ENCODE data around the gene SELENOM.

SELENOM gene

DNA sequence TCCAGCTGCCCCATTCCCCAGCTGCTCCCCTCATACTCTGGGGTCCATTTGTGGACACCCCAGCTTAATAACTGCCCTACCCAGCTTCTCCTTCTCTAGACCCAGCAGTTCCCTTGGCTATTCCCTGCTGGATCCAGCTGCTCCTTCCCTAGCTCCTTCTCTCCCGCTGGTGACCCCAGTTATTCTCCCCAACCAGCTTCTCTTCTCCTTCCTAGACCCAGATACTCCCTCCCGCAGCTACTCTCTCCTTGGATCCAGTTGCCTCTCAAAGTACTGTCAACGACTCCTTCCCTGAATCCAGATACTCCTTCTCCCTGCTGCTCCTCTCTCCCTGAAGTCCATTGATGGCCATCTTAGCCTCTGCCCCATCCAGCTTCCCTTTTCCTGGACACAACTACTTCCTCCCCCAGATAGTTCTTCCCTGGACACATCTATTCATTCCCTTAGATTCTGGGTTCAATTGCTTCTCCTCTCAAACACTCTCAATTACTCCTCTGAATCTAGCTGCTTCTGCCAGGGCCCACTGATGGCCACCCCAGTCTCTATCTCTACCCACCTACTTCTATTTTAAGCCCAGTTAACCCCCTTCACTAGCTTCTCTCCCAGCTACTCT, 11.6 kb downstream of the SELENOM start:
- TF ChIP-seq, protein P1, sequence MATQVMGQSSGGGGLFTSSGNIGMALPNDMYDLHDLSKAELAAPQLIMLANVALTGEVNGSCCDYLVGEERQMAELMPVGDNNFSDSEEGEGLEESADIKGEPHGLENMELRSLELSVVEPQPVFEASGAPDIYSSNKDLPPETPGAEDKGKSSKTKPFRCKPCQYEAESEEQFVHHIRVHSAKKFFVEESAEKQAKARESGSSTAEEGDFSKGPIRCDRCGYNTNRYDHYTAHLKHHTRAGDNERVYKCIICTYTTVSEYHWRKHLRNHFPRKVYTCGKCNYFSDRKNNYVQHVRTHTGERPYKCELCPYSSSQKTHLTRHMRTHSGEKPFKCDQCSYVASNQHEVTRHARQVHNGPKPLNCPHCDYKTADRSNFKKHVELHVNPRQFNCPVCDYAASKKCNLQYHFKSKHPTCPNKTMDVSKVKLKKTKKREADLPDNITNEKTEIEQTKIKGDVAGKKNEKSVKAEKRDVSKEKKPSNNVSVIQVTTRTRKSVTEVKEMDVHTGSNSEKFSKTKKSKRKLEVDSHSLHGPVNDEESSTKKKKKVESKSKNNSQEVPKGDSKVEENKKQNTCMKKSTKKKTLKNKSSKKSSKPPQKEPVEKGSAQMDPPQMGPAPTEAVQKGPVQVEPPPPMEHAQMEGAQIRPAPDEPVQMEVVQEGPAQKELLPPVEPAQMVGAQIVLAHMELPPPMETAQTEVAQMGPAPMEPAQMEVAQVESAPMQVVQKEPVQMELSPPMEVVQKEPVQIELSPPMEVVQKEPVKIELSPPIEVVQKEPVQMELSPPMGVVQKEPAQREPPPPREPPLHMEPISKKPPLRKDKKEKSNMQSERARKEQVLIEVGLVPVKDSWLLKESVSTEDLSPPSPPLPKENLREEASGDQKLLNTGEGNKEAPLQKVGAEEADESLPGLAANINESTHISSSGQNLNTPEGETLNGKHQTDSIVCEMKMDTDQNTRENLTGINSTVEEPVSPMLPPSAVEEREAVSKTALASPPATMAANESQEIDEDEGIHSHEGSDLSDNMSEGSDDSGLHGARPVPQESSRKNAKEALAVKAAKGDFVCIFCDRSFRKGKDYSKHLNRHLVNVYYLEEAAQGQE (IDR thresholded peaks at IDR 0.05; ENCODE audit: insufficient replicate concordance, low read depth), result no peak
- TF ChIP-seq SPI1 (IDR thresholded peaks at IDR 0.05; ENCODE audit: borderline replicate concordance, low read depth), result no peak
- TF ChIP-seq GABPA (IDR thresholded peaks at IDR 0.05; ENCODE audit: low read depth), result no peak
- TF ChIP-seq, protein P2, sequence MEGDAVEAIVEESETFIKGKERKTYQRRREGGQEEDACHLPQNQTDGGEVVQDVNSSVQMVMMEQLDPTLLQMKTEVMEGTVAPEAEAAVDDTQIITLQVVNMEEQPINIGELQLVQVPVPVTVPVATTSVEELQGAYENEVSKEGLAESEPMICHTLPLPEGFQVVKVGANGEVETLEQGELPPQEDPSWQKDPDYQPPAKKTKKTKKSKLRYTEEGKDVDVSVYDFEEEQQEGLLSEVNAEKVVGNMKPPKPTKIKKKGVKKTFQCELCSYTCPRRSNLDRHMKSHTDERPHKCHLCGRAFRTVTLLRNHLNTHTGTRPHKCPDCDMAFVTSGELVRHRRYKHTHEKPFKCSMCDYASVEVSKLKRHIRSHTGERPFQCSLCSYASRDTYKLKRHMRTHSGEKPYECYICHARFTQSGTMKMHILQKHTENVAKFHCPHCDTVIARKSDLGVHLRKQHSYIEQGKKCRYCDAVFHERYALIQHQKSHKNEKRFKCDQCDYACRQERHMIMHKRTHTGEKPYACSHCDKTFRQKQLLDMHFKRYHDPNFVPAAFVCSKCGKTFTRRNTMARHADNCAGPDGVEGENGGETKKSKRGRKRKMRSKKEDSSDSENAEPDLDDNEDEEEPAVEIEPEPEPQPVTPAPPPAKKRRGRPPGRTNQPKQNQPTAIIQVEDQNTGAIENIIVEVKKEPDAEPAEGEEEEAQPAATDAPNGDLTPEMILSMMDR (IDR thresholded peaks at IDR 0.05; ENCODE audit: insufficient read depth, low read length), result no peak
- TF ChIP-seq POLR2AphosphoS5 (IDR thresholded peaks at IDR 0.05; ENCODE audit: low read depth), result no peak
- H3K27ac ChIP-seq (replicated peaks), result no peak overlapping the region
- no peak for DNase-seq (ENCODE audit: low read depth in 1 of 2, low spot score in 1 of 2)
- no peak overlapping the region for H3K4me3 ChIP-seq (replicated peaks; ENCODE audit: insufficient read depth, low read length)
- no peaks in the 10 kb centered on the region for H3K27me3 ChIP-seq (ENCODE audit: insufficient read depth, poor library complexity, severe bottlenecking)

- DNase-seq (ENCODE audit: low read depth in 1 of 2, low spot score in 1 of 2), result no peak
- Histone ChIP-seq H3K27ac (replicated peaks) (no peak overlapping the region), H3K27me3 (ENCODE audit: insufficient read depth, poor library complexity, severe bottlenecking) (no peaks in the 10 kb centered on the region), H3K4me3 (replicated peaks; ENCODE audit: insufficient read depth, low read length) (no peak overlapping the region)
- TF ChIP-seq, protein P2 (IDR thresholded peaks at IDR 0.05; ENCODE audit: insufficient read depth, low read length), result no peak
- TF ChIP-seq GABPA (IDR thresholded peaks at IDR 0.05; ENCODE audit: low read depth) (no peak), SPI1 (IDR thresholded peaks at IDR 0.05; ENCODE audit: borderline replicate concordance, low read depth) (no peak), POLR2AphosphoS5 (IDR thresholded peaks at IDR 0.05; ENCODE audit: low read depth) (no peak)
- TF ChIP-seq, protein P1 (IDR thresholded peaks at IDR 0.05; ENCODE audit: insufficient replicate concordance, low read depth), result no peak
Measured at GRCh38 chr22:31094741-31095140, 12.6 kb downstream of the SELENOM start.

DNA sequence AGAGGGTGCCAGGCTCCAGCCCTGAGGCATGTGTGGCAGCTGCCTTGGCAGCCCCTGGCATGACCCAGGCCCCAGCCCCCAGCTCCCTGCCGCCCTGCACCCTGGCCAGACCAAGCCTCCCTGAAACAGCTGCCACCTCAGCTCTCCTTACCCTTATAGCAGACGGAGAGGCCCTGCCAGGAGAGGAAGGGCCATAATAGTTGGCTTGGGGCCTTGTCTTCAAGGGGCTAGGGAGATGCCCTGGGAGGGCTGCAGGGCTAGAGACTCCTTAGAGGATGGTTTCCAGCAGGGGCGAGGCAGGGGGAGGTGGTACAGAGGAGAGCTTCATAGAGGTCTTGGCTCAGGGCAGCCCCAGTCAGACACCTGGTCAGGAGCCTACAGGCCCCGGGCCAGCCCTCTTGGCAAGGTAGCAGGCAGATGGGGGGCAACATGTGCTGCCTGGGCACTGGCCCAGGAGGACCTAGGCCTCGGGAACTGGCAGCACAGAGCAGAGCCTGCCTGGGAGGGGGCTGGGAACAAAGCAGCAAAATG, 13.3 kb downstream of the SELENOM start:
- Histone ChIP-seq H3K27me3 (ENCODE audit: insufficient read depth, poor library complexity, severe bottlenecking) (no peaks in the 10 kb centered on the region), H3K27ac (replicated peaks) (no peak overlapping the region), H3K4me3 (replicated peaks; ENCODE audit: insufficient read depth, low read length) (no peak overlapping the region)
- TF ChIP-seq, protein P2 (IDR thresholded peaks at IDR 0.05; ENCODE audit: insufficient read depth, low read length), result no peak
- no peak for TF ChIP-seq GABPA (IDR thresholded peaks at IDR 0.05; ENCODE audit: low read depth)
- no peak for TF ChIP-seq POLR2AphosphoS5 (IDR thresholded peaks at IDR 0.05; ENCODE audit: low read depth)
- no peak for DNase-seq (ENCODE audit: low read depth in 1 of 2, low spot score in 1 of 2)
